ENCODE measurements around the gene TMEM258. TPM values are rescaled to one million over a fixed set of nuclear protein-coding genes. Genes with fewer than 3 reads are reported as not detected.
A peak's percentile ranks its signal among the peaks of the same experiment; 100 is the strongest.

TMEM258 gene
- total and polyA plus RNA-seq, 4 donors, result 73.2 to 213 (median 136) TPM

- intact Hi-C loops (cut with DNase I), result no loop called here
- no peak overlapping the region for H3K4me3 ChIP-seq (ENCODE audit: low read length in 2 of 2)
- H3K36me3 ChIP-seq (ENCODE audit: control insufficient read depth in 1 of 2, insufficient read depth in 2 of 2, low read length in 1 of 2), result no peaks in the 10 kb centered on the region
- WGBS, 2 donors, result 93% methylated on average over 5 of the region's 5 CpGs
- no peaks in the 10 kb centered on the region for H3K4me1 ChIP-seq (ENCODE audit: control insufficient read depth in 1 of 2, insufficient read depth in 2 of 2, low read length in 2 of 2)
- H3K27me3 ChIP-seq (ENCODE audit: control insufficient read depth in 1 of 2, insufficient read depth in 2 of 2, low read length in 1 of 2), result no peaks in the 10 kb centered on the region
- no peak overlapping the region for H3K27ac ChIP-seq (ENCODE audit: low read depth in 1 of 2, low read length in 2 of 2)
- ATAC-seq (ENCODE audit: low FRiP score) (no peak), DNase-seq (no peak)
- no peaks in the 10 kb centered on the region for H3K9me3 ChIP-seq (ENCODE audit: control insufficient read depth, low read length)
These were observed 38.7 kb downstream of the TMEM258 start for GRCh38 chr11:61753672-61754071.

- H3K27ac ChIP-seq (ENCODE audit: low read depth in 1 of 2, low read length in 2 of 2), result no peak overlapping the region
- DNase-seq, result no peak
- no peaks in the 10 kb centered on the region for H3K4me1 ChIP-seq (ENCODE audit: control insufficient read depth in 1 of 2, insufficient read depth in 2 of 2, low read length in 2 of 2)
- peak overlapping the region in 1 of 2 donors; percentile 7 for H3K4me3 ChIP-seq (ENCODE audit: low read length in 2 of 2)
- no peaks in the 10 kb centered on the region for H3K36me3 ChIP-seq (ENCODE audit: control insufficient read depth in 1 of 2, insufficient read depth in 2 of 2, low read length in 1 of 2)
- H3K27me3 ChIP-seq (ENCODE audit: control insufficient read depth in 1 of 2, insufficient read depth in 2 of 2, low read length in 1 of 2), result no peaks in the 10 kb centered on the region
- H3K9me3 ChIP-seq (ENCODE audit: control insufficient read depth, low read length), result no peaks in the 10 kb centered on the region
- 33 to 34% methylated on average over 17 of the region's 17 CpGs for WGBS, 2 donors
- intact Hi-C loops (cut with DNase I), result no loop called here
- ATAC-seq (ENCODE audit: low FRiP score), result no peak
These were observed 39.4 kb downstream of the TMEM258 start for GRCh38 chr11:61752925-61753521.

- WGBS, 2 donors, result 1% methylated on average over 43 to 93 of the region's 93 CpGs
- H3K9me3 ChIP-seq (ENCODE audit: control insufficient read depth, low read length), result no peaks in the 10 kb centered on the region
- peak; percentile 36 for ATAC-seq (ENCODE audit: low FRiP score)
- H3K4me3 ChIP-seq (ENCODE audit: low read length in 2 of 2), result peak within 1 kb of the TSS in 1 of 2 donors; percentile 7
- no peaks in the 10 kb centered on the region for H3K27me3 ChIP-seq (ENCODE audit: control insufficient read depth in 1 of 2, insufficient read depth in 2 of 2, low read length in 1 of 2)
- no peaks in the 10 kb centered on the region for H3K36me3 ChIP-seq (ENCODE audit: control insufficient read depth in 1 of 2, insufficient read depth in 2 of 2, low read length in 1 of 2)
- intact Hi-C loops (cut with DNase I), result no loop called here
- peak in 1 of 2 donors; percentile 88 for DNase-seq
- H3K4me1 ChIP-seq (ENCODE audit: control insufficient read depth in 1 of 2, insufficient read depth in 2 of 2, low read length in 2 of 2), result no peaks in the 10 kb centered on the region
- H3K27ac ChIP-seq (ENCODE audit: low read depth in 1 of 2, low read length in 2 of 2), result no peak within 1 kb of the TSS
These were observed 40.1 kb downstream of the TMEM258 start, which contains the start of gene MYRF for GRCh38 chr11:61752117-61752924. MYRF (plus strand) TSS chr11:61752636; CDS start chr11:61752745, 109 bp downstream.

GRCh38 chr11:61751384-61751783 is 41.0 kb downstream of the TMEM258 start:
- Histone ChIP-seq H3K4me1 (ENCODE audit: control insufficient read depth in 1 of 2, insufficient read depth in 2 of 2, low read length in 2 of 2) (no peaks in the 10 kb centered on the region), H3K27ac (ENCODE audit: low read depth in 1 of 2, low read length in 2 of 2) (no peak overlapping the region), H3K4me3 (ENCODE audit: low read length in 2 of 2) (no peak overlapping the region), H3K27me3 (ENCODE audit: control insufficient read depth in 1 of 2, insufficient read depth in 2 of 2, low read length in 1 of 2) (no peaks in the 10 kb centered on the region), H3K9me3 (ENCODE audit: control insufficient read depth, low read length) (no peaks in the 10 kb centered on the region), H3K36me3 (ENCODE audit: control insufficient read depth in 1 of 2, insufficient read depth in 2 of 2, low read length in 1 of 2) (no peaks in the 10 kb centered on the region)
- no peak for ATAC-seq (ENCODE audit: low FRiP score)
- no peak for DNase-seq
- intact Hi-C loops (cut with DNase I), result no loop called here
- WGBS, 2 donors, result 90 to 92% methylated on average over 14 of the region's 14 CpGs

- 97% methylated on average over 5 of the region's 5 CpGs for WGBS, 2 donors
- Histone ChIP-seq H3K36me3 (ENCODE audit: control insufficient read depth in 1 of 2, insufficient read depth in 2 of 2, low read length in 1 of 2) (no peaks in the 10 kb centered on the region), H3K4me3 (ENCODE audit: low read length in 2 of 2) (no peak overlapping the region), H3K9me3 (ENCODE audit: control insufficient read depth, low read length) (no peaks in the 10 kb centered on the region), H3K27me3 (ENCODE audit: control insufficient read depth in 1 of 2, insufficient read depth in 2 of 2, low read length in 1 of 2) (no peaks in the 10 kb centered on the region), H3K27ac (ENCODE audit: low read depth in 1 of 2, low read length in 2 of 2) (no peak overlapping the region), H3K4me1 (ENCODE audit: control insufficient read depth in 1 of 2, insufficient read depth in 2 of 2, low read length in 2 of 2) (no peaks in the 10 kb centered on the region)
- no peak for ATAC-seq (ENCODE audit: low FRiP score)
- DNase-seq, result no peak
- intact Hi-C loops (cut with DNase I), result no loop called here
These were observed 41.6 kb downstream of the TMEM258 start for GRCh38 chr11:61750631-61751273.

- WGBS, 2 donors, result 75 to 76% methylated on average over 21 of the region's 21 CpGs
- Histone ChIP-seq H3K27ac (ENCODE audit: low read depth in 1 of 2, low read length in 2 of 2) (no peak overlapping the region), H3K4me1 (ENCODE audit: control insufficient read depth in 1 of 2, insufficient read depth in 2 of 2, low read length in 2 of 2) (no peaks in the 10 kb centered on the region), H3K4me3 (ENCODE audit: low read length in 2 of 2) (no peak overlapping the region), H3K36me3 (ENCODE audit: control insufficient read depth in 1 of 2, insufficient read depth in 2 of 2, low read length in 1 of 2) (no peaks in the 10 kb centered on the region), H3K27me3 (ENCODE audit: control insufficient read depth in 1 of 2, insufficient read depth in 2 of 2, low read length in 1 of 2) (no peaks in the 10 kb centered on the region), H3K9me3 (ENCODE audit: control insufficient read depth, low read length) (no peaks in the 10 kb centered on the region)
- no peak for ATAC-seq (ENCODE audit: low FRiP score)
- no peak for DNase-seq
- intact Hi-C loops (cut with DNase I), result loop anchor here in 1 of 2 donors (5.0 kb wide), 1 partner anchor 358 kb away; no protein-coding TSS in a partner anchor
These were observed 42.7 kb downstream of the TMEM258 start for GRCh38 chr11:61749591-61750217.

- Histone ChIP-seq H3K9me3 (ENCODE audit: control insufficient read depth, low read length) (no peaks in the 10 kb centered on the region), H3K27ac (ENCODE audit: low read depth in 1 of 2, low read length in 2 of 2) (no peak overlapping the region), H3K4me1 (ENCODE audit: control insufficient read depth in 1 of 2, insufficient read depth in 2 of 2, low read length in 2 of 2) (no peaks in the 10 kb centered on the region), H3K4me3 (ENCODE audit: low read length in 2 of 2) (no peak overlapping the region), H3K36me3 (ENCODE audit: control insufficient read depth in 1 of 2, insufficient read depth in 2 of 2, low read length in 1 of 2) (no peaks in the 10 kb centered on the region), H3K27me3 (ENCODE audit: control insufficient read depth in 1 of 2, insufficient read depth in 2 of 2, low read length in 1 of 2) (no peaks in the 10 kb centered on the region)
- intact Hi-C loops (cut with DNase I), result loop anchor here in 1 of 2 donors (5.0 kb wide), 1 partner anchor 359 kb away; no protein-coding TSS in a partner anchor
- DNase-seq, result no peak
- WGBS, 2 donors, result 31 to 38% methylated on average over 3 of the region's 3 CpGs
- no peak for ATAC-seq (ENCODE audit: low FRiP score)
These were observed 44.5 kb downstream of the TMEM258 start for GRCh38 chr11:61747967-61748285.

GRCh38 chr11:61747192-61747966 is 45.0 kb downstream of the TMEM258 start:
- DNase-seq, result peak; percentile 84 to 91
- Histone ChIP-seq H3K27ac (ENCODE audit: low read depth in 1 of 2, low read length in 2 of 2) (no peak overlapping the region), H3K4me1 (ENCODE audit: control insufficient read depth in 1 of 2, insufficient read depth in 2 of 2, low read length in 2 of 2) (no peaks in the 10 kb centered on the region), H3K36me3 (ENCODE audit: control insufficient read depth in 1 of 2, insufficient read depth in 2 of 2, low read length in 1 of 2) (no peaks in the 10 kb centered on the region), H3K9me3 (ENCODE audit: control insufficient read depth, low read length) (no peaks in the 10 kb centered on the region), H3K4me3 (ENCODE audit: low read length in 2 of 2) (no peak overlapping the region), H3K27me3 (ENCODE audit: control insufficient read depth in 1 of 2, insufficient read depth in 2 of 2, low read length in 1 of 2) (no peaks in the 10 kb centered on the region)
- 58 to 65% methylated on average over 19 of the region's 19 CpGs for WGBS, 2 donors
- intact Hi-C loops (cut with DNase I), result loop anchor here in 1 of 2 donors (5.0 kb wide), 1 partner anchor 360 kb away; no protein-coding TSS in a partner anchor
- ATAC-seq (ENCODE audit: low FRiP score), result peak; percentile 82
